Measurements from ENCODE around the gene PPP2R5C. TPM values are rescaled to one million over a fixed set of nuclear protein-coding genes. Genes with fewer than 3 reads are reported as not detected.

Gene PPP2R5C
- total and polyA plus RNA-seq, 2 of the 4 experiments (the other 2 are of a cell fraction) = 65.9 to 78.7 TPM

GRCh38 chr14:101770183-101770582 lies 8.7 kb downstream of the PPP2R5C start:
- Histone ChIP-seq H3K18ac (ENCODE audit: low read depth, low read length) (no peak overlapping the region), H3K9me1 (ENCODE audit: insufficient read depth, low read length) (no peaks in the 10 kb centered on the region), H2BK15ac (ENCODE audit: low read depth, low read length) (no peak overlapping the region), H2BK20ac (ENCODE audit: low read depth, low read length) (no peak overlapping the region), H3K27ac (ENCODE audit: insufficient read depth, low read length) (no peak overlapping the region), H3K79me1 (ENCODE audit: low read depth in 1 of 2, low read length in 2 of 2) (peaks cover 0 to 3% of the 10 kb centered on the region in 2 experiments; a peak in 2 of 4 replicates), H3K4me1 (ENCODE audit: control insufficient read depth, insufficient read depth, low read length) (no peaks in the 10 kb centered on the region; the same call in 1 of the 2 replicates), H3K23ac (ENCODE audit: low read depth, low read length) (no peak overlapping the region), H2AFZ (replicated peaks; ENCODE audit: low read length, poor library complexity) (no peak overlapping the region), H2AK9ac (replicated peaks; ENCODE audit: low read depth, low read length, poor library complexity) (no peak overlapping the region), H2BK120ac (ENCODE audit: low read depth, low read length) (no peak overlapping the region), H3K9me3 (ENCODE audit: control insufficient read depth, insufficient read depth, low read length) (no peaks in the 10 kb centered on the region), H3K4ac (ENCODE audit: low read depth, low read length) (no peak overlapping the region), H4K8ac (ENCODE audit: low read depth in 2 of 2, low read length in 2 of 2) (no peak overlapping the region), H2AK5ac (ENCODE audit: low read depth, low read length) (no peak overlapping the region), H3K4me2 (ENCODE audit: low read depth, low read length) (no peak overlapping the region), H3K27me3 (ENCODE audit: control insufficient read depth, insufficient read depth, low read length) (no peaks in the 10 kb centered on the region), H4K20me1 (ENCODE audit: insufficient read depth, low read length) (peaks cover 9% of the 10 kb centered on the region), H3K9ac (ENCODE audit: low read depth, low read length) (no peak overlapping the region), H4K5ac (ENCODE audit: low read depth, low read length) (no peak overlapping the region), H4K91ac (ENCODE audit: insufficient read depth, low read depth, low read length) (no peak overlapping the region), H3K4me3 (ENCODE audit: insufficient read depth, low read depth, low read length) (no peak overlapping the region), H2BK5ac (ENCODE audit: low read depth, low read length, poor library complexity, severe bottlenecking) (no peak overlapping the region), H3K36me3 (ENCODE audit: control insufficient read depth, insufficient read depth, low read length) (peaks cover 3% of the 10 kb centered on the region; the same call in 1 of the 2 replicates), H3K14ac (replicated peaks; ENCODE audit: low read depth, low read length) (no peak overlapping the region), H3K56ac (ENCODE audit: extremely low read depth, insufficient read depth, low read length) (no peak overlapping the region)
- TF ChIP-seq RAD21 (IDR thresholded peaks at IDR 0.05; ENCODE audit: low read length) = no peak
- in situ Hi-C loops (cut with MboI; ENCODE audit: low sequenced_read_pairs) (loop anchor here (25.0 kb wide), 1 partner anchor 542 kb away; the partner anchor contains the start of genes MOK and ZNF839), intact Hi-C loops (cut with micrococcal nuclease) (loop anchor here (5.0 to 10.0 kb wide), 3 partner anchors 125 to 192 kb away; partner anchors contain the start of gene DYNC1H1), dilution Hi-C loops (cut with HindIII; ENCODE audit: low sequenced_read_pairs, unreplicated experiment) (no loop called here)
- ATAC-seq (ENCODE audit: low read depth) = no peak
- ChIA-PET POLR2A (ENCODE audit: unreplicated experiment) (no interaction called here), CTCF (interaction anchor here (0.9 to 2.0 kb wide), 5 partner anchors 9 to 326 kb away, joined by 3 to 5 read pairs (median 4); no protein-coding TSS in a partner anchor)
- WGBS, 2 experiments (ENCODE audit: extremely low coverage in 2 of 2, insufficient read length in 1 of 2) = no CpG with 5 or more reads among the region's 3 CpGs
- no peak for DNase-seq
- BruUV-seq (replicated peaks) = no TSS peak
